Adipocyte (in vitro differentiated cells): ENCODE measurements around the gene CREB5.
"Not testable (repeated sequence)": the region's sequence is repeated elsewhere in the genome, so short reads cannot be mapped to it uniquely, and the experiment has no call there.

Experiments used
- DNase-seq: peaks from one replicate; pipeline ENCODE4 v3.0.0-alpha.2; 2015; ENCODE audit warnings: low read depth
- H3K27me3 ChIP-seq: replicated peaks from 2 replicates; pipeline ENCODE4 v1.7.0; 2013; ENCODE audit warnings: mild to moderate bottlenecking, low read length, moderate library complexity; ENCODE audit not compliant: control insufficient read depth, insufficient read depth
- H3K36me3 ChIP-seq: 2 replicates; pipeline ENCODE4 v1.7.0; 2013; ENCODE audit warnings: low read length, mild to moderate bottlenecking, moderate library complexity; ENCODE audit not compliant: control insufficient read depth, insufficient read depth, severe bottlenecking
- H3K4me1 ChIP-seq: 2 replicates; pipeline ENCODE4 v1.7.0; 2013; ENCODE audit warnings: mild to moderate bottlenecking, low read length, moderate library complexity; ENCODE audit not compliant: control insufficient read depth, insufficient read depth
- H3K4me3 ChIP-seq: 2 replicates; pipeline ENCODE4 v1.7.0; 2013; ENCODE audit warnings: mild to moderate bottlenecking, low read length, moderate library complexity
- H3K9ac ChIP-seq: 2 replicates; pipeline ENCODE4 v1.7.0; 2013; ENCODE audit warnings: mild to moderate bottlenecking, low read length, moderate library complexity
- H3K9me3 ChIP-seq: 2 replicates; pipeline ENCODE4 v1.7.0; 2013; ENCODE audit warnings: mild to moderate bottlenecking, low read length, moderate library complexity; ENCODE audit not compliant: control insufficient read depth

The CREB5 gene

DNA sequence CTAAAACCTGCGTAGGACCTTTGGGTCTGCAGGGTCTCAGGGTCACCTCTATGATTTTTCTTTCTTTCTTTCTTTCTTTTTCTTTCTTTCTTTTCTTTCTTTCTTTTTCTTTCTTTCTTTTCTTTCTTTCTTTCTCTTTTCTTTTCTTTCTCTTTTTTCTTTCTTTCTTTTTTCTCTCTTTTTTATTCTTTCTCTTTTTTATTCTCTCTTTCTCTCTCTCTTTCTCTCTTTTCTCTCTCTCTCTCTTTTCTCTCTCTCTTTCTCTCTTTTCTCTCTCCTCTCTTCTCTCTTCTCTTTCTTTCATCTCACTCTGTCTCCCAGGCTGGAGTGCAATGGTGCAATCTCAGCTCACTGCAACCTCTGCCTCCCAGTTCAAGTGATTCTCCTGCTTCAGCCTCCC, 139.4 kb downstream of the CREB5 start:
- H3K9ac ChIP-seq, DNase-seq: not testable (repeated sequence)

DNA sequence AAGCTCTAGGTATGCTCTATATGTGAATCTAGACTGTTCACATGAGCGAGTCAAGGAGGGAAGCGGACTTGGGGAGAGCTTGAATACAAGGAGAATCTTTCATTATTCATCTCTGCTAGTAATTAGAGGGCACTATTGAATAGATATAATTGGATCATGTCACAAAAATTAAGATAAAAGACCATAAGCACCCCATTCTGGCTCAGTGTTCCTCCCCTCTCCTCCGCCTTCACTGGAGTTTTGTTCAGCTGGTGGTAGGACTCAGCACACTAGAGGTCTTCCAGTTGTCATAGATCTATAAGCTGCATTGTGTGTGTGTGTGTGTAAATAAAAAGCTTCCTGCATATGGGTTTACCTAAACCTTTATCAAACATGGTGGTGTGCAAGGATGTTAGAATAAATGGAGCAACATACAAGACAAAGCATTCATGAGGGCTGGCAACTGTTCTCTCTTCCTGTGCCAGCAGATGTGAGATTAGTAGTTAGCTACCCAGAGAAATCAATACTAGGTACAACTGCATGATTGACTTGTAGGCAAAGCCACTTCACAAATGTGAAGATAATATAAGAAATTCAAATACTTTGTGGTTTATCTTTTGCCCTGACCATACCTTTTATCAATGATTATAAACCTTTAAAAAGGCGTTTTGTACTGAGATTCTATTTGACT, 142.6 kb downstream of the CREB5 start:
- Histone ChIP-seq H3K9ac (no peak overlapping the region), H3K27me3 (no peaks in the 10 kb centered on the region), H3K9me3 (no peaks in the 10 kb centered on the region), H3K4me3 (no peak overlapping the region), H3K36me3 (no peaks in the 10 kb centered on the region), H3K4me1 (peaks cover 4% of the 10 kb centered on the region)
- no peak for DNase-seq

More for the DNA sequence above, 139.4 kb downstream of the CREB5 start:
- H3K36me3 ChIP-seq, H3K4me1 ChIP-seq, H3K9me3 ChIP-seq, H3K4me3 ChIP-seq, H3K27me3 ChIP-seq: not testable (repeated sequence)

DNA sequence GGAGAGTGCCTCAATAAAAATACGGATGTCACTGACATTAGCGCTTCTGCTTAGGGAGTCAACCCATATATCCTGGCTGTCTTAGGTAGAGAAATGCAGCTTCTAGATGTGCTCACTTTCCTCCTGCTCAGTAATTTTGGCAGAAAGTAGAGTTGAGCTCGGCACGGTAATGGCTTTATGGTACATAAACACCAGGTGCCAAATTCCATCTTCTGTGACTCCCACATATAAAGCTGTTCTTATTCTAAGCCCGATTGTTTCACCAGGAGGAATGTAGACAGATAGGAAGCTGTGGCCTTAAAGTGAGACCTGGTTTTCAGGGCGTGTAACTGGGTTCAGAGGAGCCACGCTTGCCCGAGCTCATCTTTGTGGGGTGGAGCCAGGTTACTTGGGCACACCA, 143.7 kb downstream of the CREB5 start:
- Histone ChIP-seq H3K9me3 (no peaks in the 10 kb centered on the region), H3K4me1 (peaks cover 4% of the 10 kb centered on the region), H3K36me3 (no peaks in the 10 kb centered on the region), H3K4me3 (no peak overlapping the region), H3K9ac (no peak overlapping the region), H3K27me3 (no peaks in the 10 kb centered on the region)
- no peak for DNase-seq

DNA sequence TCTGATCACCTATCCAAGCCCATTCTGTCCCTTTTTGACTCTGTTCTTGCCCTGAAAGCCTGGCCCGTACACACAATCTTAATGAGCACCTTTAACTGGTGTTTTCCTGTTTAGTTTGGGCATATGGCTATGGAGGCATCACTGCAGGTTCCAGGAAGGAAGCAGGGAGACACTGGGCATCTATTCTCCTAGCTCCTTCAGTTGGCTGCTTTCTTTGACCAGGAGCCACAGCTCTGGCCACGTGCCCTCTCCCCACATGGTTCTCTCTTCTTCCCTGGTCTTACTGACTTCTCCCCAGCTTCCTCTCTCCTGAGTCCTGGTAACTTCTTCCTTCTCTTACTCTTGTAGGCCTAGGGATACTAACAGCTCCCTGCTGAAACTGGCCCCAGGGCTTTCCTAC, 144.4 kb downstream of the CREB5 start:
- Histone ChIP-seq H3K4me1 (no peaks in the 10 kb centered on the region), H3K4me3 (no peak overlapping the region), H3K9me3 (no peaks in the 10 kb centered on the region), H3K27me3 (no peaks in the 10 kb centered on the region), H3K36me3 (no peaks in the 10 kb centered on the region), H3K9ac (no peak overlapping the region)
- DNase-seq = no peak

DNA sequence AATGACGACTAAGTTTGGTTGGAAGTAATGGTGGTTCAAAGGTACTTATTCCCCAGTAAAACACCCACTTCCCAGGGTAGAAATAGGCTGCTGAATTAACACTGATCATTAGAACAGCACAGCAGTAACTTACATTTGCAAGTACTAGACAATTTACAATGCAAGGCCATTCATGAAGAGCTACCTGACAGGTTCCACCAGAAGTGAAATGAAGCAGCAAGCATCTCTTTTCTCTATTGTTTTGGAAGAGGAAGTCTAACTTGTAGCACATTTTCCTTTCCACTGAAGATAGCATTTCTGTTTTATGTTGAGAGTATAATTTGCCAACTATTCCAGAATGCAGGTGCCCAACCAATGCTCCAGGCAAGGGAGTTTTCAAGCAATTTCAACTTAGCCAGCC, 145.9 kb downstream of the CREB5 start:
- no peaks in the 10 kb centered on the region for H3K27me3 ChIP-seq
- no peak overlapping the region for H3K9ac ChIP-seq
- no peaks in the 10 kb centered on the region for H3K36me3 ChIP-seq
- H3K4me1 ChIP-seq = no peaks in the 10 kb centered on the region
- H3K9me3 ChIP-seq = no peaks in the 10 kb centered on the region
- no peak for DNase-seq
- no peak overlapping the region for H3K4me3 ChIP-seq

DNA sequence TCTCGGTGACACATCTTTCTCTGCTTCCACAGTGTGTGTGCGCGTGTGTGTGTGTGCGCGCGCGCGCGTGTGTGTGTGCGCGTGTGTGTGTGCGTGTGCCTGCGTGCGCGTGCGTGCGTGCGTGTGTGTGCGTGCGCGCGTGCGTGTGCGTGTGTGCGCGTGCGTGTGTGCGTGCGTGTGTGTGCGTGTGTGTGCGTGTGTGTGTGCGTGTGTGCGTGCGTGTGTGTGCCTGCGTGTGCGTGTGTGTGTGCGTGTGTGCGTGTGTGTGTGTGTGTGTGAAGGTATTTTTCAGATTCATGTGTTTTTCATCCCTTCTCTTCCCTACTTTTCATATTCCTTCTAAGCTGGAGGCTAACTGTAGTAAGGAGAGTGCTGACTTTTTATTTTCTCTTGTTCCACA, 148.4 kb downstream of the CREB5 start:
- Histone ChIP-seq H3K9ac (no peak overlapping the region), H3K9me3 (no peaks in the 10 kb centered on the region), H3K36me3 (no peaks in the 10 kb centered on the region), H3K27me3 (no peaks in the 10 kb centered on the region), H3K4me3 (no peak overlapping the region), H3K4me1 (no peaks in the 10 kb centered on the region)
- no peak for DNase-seq

DNA sequence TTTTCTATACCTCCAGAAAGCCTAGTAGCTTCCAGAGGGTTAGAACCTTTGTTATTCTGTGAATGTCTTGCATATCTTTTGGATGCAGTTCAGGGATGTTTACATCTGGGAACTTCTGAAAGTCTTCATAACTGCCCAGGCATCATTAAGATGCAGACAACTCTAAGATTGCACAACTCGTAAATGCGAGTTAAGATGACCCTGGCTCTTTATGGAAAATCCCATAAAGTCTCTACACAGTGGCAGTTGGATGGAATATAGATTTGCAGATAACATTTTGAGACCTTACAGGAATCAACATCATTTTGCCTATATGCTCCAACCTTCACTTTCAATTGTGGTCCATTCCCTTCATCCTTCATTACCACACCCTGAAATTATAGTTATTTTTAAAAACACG, 151.7 kb downstream of the CREB5 start:
- H3K36me3 ChIP-seq = no peaks in the 10 kb centered on the region

DNA sequence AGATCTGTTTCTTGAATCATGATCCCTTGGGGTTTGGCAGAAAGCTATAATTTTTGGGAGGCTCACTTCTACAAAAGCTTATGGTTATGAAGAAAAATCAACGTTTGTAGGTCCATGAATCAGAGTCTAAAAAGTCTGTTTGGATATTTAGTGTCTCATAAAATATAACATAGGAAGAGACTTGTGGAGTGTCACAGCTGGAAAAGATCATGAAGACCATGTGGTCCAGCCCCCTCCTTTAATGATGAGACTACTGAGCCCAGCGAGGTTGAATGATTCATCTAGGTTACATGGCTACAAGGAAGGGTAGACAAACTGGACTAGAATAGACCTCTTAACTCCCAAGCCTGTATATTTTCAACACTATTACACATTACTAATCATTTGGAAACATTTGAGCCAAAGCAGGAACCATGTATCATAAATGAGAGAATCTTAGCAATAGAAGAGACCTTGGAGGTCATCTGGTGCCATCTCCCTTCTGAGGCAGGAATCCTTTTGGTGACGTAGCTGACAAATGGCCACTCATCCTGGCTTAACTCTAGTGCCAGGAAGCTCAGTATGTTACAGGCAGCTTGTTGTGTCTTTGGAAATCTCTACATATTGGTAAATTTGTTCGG, 152.5 kb downstream of the CREB5 start:
- H3K36me3 ChIP-seq = no peaks in the 10 kb centered on the region
- no peak overlapping the region for H3K4me3 ChIP-seq
- H3K9ac ChIP-seq = no peak overlapping the region
- H3K27me3 ChIP-seq = no peaks in the 10 kb centered on the region
- no peaks in the 10 kb centered on the region for H3K4me1 ChIP-seq
- H3K9me3 ChIP-seq = no peaks in the 10 kb centered on the region
- DNase-seq = no peak

More for the DNA sequence above, 151.7 kb downstream of the CREB5 start:
- Histone ChIP-seq H3K27me3 (no peaks in the 10 kb centered on the region), H3K4me3 (no peak overlapping the region), H3K9me3 (no peaks in the 10 kb centered on the region), H3K4me1 (no peaks in the 10 kb centered on the region), H3K9ac (no peak overlapping the region)
- DNase-seq = no peak

DNA sequence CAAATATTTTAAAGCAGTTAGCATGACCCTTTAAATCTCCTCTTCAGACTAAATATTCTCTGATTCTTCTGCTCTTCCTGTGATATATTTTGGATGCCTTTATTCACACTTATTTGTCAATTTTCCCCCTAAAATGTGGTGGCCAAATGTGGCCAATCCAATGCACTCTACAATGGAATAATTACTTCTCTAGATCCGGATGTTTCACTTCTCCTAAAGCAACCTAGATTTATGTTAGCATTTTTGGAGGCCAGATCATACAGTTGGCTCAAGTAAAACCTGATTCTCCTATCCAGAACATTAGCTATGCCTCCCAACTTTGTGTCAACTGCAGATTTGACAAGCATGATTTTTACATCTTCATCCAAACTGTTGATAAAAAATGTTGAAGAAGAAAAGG, 153.7 kb downstream of the CREB5 start:
- peaks cover 2% of the 10 kb centered on the region for H3K4me1 ChIP-seq
- H3K27me3 ChIP-seq = no peaks in the 10 kb centered on the region
- H3K36me3 ChIP-seq = no peaks in the 10 kb centered on the region
- DNase-seq = no peak
- no peaks in the 10 kb centered on the region for H3K9me3 ChIP-seq
- H3K9ac ChIP-seq = no peak overlapping the region
- no peak overlapping the region for H3K4me3 ChIP-seq

DNA sequence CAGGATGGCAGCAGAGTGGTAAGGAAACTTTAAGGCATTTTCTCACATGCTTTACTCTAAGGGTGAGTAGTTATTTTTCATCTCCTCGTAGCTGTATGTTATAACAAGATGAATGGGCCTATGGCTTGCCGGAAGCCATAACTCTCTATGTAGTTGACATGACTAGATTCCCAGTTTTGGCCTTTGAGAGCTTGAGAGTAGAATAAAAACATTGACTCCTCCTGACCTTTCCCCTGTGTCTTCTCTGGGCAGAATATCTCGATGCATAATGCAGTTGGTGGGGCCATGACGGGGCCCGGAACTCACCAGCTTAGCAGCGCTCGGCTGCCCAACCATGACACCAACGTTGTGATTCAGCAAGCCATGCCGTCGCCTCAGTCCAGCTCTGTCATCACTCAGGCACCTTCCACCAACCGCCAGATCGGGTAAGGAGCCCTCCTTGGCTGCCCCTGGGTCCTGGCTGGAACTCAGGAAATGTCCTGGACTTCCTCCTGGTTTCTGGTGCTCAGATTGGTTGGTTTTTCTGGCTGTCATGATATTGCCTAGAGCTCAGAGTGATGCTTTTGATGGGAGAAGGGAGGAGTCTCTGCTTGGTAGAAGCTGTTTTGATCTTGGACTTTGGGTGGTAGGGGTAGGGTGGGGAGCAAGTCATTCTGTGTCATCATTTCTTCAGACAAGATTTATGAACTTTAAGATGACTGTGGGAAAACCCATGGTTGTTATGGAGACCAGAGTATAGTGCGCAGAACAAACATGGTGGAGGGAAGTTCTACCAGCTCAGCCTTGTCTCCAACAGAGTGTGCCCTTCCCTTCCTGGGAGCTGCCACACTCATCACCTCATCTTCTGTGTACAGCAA, 158.0 kb downstream of the CREB5 start:
- no peak for DNase-seq
- Histone ChIP-seq H3K4me1 (peaks cover 14% of the 10 kb centered on the region), H3K4me3 (no peak overlapping the region), H3K27me3 (no peaks in the 10 kb centered on the region), H3K36me3 (no peaks in the 10 kb centered on the region), H3K9ac (no peak overlapping the region), H3K9me3 (no peaks in the 10 kb centered on the region)

DNA sequence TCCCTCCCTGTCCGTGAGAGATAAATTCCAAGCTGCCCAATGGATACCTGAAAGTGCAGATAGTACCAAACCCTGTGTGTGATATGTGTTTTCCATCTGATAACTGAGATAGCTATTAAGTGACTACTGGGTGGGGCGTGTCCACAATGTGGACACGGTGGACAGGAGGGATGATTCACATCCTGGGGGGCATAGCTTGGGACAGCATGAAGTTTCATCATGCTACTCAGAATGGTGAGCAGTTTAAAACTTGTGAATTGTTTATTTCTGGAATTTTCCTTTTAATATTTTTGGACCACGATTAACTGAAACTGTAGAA, 158.6 kb downstream of the CREB5 start:
- no peaks in the 10 kb centered on the region for H3K27me3 ChIP-seq
- H3K9me3 ChIP-seq = no peaks in the 10 kb centered on the region
- no peak overlapping the region for H3K9ac ChIP-seq
- peak; percentile 17 for DNase-seq
- peaks cover 14% of the 10 kb centered on the region for H3K4me1 ChIP-seq
- no peaks in the 10 kb centered on the region for H3K36me3 ChIP-seq
- H3K4me3 ChIP-seq = no peak overlapping the region
